C4-2B (cell line): ENCODE results near the gene NEU3.
"Not testable (repeated sequence)": the region's sequence is repeated elsewhere in the genome, so short reads cannot be mapped to it uniquely, and the experiment has no call there.

Experiments used
- H3K27ac ChIP-seq: fragments of 450-650 bp; 2 replicates; pipeline ENCODE4 v1.5.1; 2017
- ZFX ChIP-seq: fragments of 450-650 bp; IDR thresholded peaks from 2 replicates; pipeline ENCODE4 v1.6.1; 2017
- TF ChIP-seq, protein P1 (sequence below): fragments of 450-650 bp; conservative IDR thresholded peaks from 2 replicates; pipeline ENCODE4 v1.5.1; 2017; ENCODE audit warnings: mild to moderate bottlenecking

The NEU3 gene

DNA sequence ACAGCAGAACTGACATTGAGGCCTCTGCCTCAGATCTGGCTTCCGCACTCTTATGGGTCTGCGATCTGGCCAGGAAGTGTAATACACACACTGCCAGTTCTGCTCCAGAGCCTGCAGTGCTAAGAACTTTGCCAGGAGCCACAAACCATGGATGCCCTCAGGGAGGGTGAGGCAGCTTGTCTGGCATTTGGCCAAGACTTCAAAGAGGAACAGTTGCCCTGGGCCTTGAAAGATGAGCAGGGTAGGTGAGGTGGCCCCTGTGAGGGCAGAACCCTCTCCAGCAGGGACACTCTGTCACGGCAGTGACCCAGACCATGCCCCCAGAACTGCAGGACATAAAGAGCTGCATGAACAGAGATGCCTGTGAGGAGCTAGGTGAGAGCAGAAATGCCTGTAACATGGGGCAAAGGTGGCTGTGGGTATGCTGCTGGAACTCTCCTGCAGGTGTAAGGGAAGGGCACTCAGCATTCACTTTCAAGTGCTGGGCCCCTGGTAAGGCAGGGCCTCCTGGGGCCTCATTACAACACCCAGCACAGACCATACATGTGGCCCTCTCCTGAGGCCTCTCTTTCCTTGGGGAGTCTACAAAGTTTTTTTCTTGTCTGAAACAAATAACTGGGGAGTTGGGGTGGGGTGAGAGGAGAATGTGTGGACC, 47.3 kb downstream of the NEU3 start:
- no peak overlapping the region for H3K27ac ChIP-seq
- TF ChIP-seq ZFX = no peak
- TF ChIP-seq, protein P1, sequence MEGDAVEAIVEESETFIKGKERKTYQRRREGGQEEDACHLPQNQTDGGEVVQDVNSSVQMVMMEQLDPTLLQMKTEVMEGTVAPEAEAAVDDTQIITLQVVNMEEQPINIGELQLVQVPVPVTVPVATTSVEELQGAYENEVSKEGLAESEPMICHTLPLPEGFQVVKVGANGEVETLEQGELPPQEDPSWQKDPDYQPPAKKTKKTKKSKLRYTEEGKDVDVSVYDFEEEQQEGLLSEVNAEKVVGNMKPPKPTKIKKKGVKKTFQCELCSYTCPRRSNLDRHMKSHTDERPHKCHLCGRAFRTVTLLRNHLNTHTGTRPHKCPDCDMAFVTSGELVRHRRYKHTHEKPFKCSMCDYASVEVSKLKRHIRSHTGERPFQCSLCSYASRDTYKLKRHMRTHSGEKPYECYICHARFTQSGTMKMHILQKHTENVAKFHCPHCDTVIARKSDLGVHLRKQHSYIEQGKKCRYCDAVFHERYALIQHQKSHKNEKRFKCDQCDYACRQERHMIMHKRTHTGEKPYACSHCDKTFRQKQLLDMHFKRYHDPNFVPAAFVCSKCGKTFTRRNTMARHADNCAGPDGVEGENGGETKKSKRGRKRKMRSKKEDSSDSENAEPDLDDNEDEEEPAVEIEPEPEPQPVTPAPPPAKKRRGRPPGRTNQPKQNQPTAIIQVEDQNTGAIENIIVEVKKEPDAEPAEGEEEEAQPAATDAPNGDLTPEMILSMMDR = no peak

GRCh38 chr11:75040167-75040770, 51.5 kb downstream of the NEU3 start:
- no peak overlapping the region for H3K27ac ChIP-seq
- no peak for TF ChIP-seq ZFX
- TF ChIP-seq, protein P1 = no peak

- TF ChIP-seq, protein P1 = no peak
- TF ChIP-seq ZFX = no peak
- no peak overlapping the region for H3K27ac ChIP-seq
Measured at GRCh38 chr11:75041263-75041662, 52.5 kb downstream of the NEU3 start.

GRCh38 chr11:75041821-75042220, 53.1 kb downstream of the NEU3 start:
- H3K27ac ChIP-seq = not testable (repeated sequence)

- not testable (repeated sequence) for H3K27ac ChIP-seq
Measured at GRCh38 chr11:75044381-75045170, 55.8 kb downstream of the NEU3 start.

GRCh38 chr11:75046668-75047067, 57.9 kb downstream of the NEU3 start:
- H3K27ac ChIP-seq = not testable (repeated sequence)

GRCh38 chr11:75047191-75047590, 58.5 kb downstream of the NEU3 start:
- H3K27ac ChIP-seq = no peak overlapping the region
- TF ChIP-seq, protein P1 = no peak

DNA sequence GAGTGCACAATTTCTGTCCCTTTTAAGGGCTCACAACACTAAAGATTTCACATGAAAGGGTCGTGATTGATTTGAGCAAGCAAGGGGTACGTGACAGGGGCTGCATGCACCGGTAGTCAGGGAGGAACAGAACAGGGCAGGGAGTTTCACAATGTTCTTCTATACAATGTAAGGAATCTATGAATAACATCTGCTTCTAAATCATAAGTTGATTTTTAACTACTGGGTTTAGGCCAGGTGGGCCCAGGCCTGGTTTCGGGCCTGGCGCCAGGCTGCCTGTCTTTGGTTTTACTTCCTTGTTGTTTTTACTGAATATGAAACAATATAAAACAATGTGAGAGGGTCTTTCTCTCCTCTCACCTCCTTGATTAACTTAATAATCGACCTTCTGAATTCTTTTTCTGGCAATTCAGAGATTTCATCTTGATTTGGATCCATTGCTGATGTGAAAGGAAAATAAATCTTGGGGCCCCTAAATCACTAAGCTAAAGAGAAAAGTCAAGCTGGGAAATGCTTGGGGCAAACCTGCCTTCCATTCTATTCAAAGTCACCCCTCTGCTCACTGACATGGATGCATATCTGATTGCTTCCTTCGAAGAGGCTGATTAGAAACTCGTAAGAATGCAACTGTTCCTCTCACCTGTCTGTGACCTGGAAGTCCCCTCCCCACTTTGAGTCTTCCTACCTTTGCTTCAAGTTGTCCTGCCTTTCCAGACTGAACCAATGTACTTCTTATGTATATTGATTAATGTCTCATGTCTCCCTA, 61.0 kb downstream of the NEU3 start:
- not testable (repeated sequence) for H3K27ac ChIP-seq

DNA sequence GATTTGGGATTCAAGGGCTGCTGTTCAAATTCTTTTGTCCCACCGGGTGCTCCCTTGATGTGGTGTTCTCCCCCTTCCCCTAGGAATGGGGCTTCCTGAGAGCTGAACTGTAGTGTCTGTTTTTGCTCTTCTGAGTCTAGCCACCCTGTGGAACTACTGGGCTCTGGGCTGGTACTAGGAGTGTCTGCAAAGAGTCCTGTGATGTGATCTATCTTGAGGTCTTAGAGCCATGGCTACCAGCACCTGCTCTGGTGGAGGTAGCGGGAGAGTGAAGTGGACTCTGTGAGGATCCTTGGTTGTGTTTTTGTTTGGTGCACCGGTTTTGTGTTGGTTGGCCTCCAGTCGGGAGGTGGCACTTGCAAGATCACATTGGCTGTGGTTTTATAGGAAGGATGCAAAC, 61.8 kb downstream of the NEU3 start:
- TF ChIP-seq, protein P1 = no peak
- TF ChIP-seq ZFX = no peak
- no peak overlapping the region for H3K27ac ChIP-seq
